Trophoblast cell (in vitro differentiated cells and primary cell): ENCODE results near the gene RNF166.

ENCODE experiments used
- DNase-seq, 2 donors: peaks; one replicate each; pipeline ENCODE4 v3.0.0-alpha.2; 2016
- H2AFZ ChIP-seq: 2 replicates; pipeline ENCODE4 v1.6.1; 2013; ENCODE audit warnings: low read length, moderate library complexity, mild to moderate bottlenecking; ENCODE audit not compliant: insufficient read depth, poor library complexity
- H2AK5ac ChIP-seq: 2 replicates; pipeline ENCODE4 v1.6.1; 2013; ENCODE audit warnings: mild to moderate bottlenecking, low read length
- H2BK120ac ChIP-seq: 2 replicates; pipeline ENCODE4 v1.6.1; 2013; ENCODE audit warnings: low read length, mild to moderate bottlenecking, moderate library complexity; ENCODE audit not compliant: insufficient read depth, poor library complexity
- H2BK12ac ChIP-seq: 2 replicates; pipeline ENCODE4 v1.6.1; 2013; ENCODE audit warnings: mild to moderate bottlenecking, low read length, moderate library complexity
- H2BK5ac ChIP-seq: 2 replicates; pipeline ENCODE4 v1.6.1; 2013; ENCODE audit warnings: low read length, low read depth, moderate library complexity, mild to moderate bottlenecking; ENCODE audit not compliant: poor library complexity
- H3K14ac ChIP-seq: 2 replicates; pipeline ENCODE4 v1.6.1; 2013; ENCODE audit warnings: mild to moderate bottlenecking, low read length
- H3K18ac ChIP-seq: 2 replicates; pipeline ENCODE4 v1.6.1; 2013; ENCODE audit warnings: mild to moderate bottlenecking, low read length
- H3K23ac ChIP-seq: 2 replicates; pipeline ENCODE4 v1.6.1; 2013; ENCODE audit warnings: low read length
- H3K27ac ChIP-seq: 2 replicates; pipeline ENCODE4 v1.5.1; 2013; ENCODE audit warnings: low read depth, mild to moderate bottlenecking, inconsistent platforms, low read length, moderate library complexity
- H3K27me3 ChIP-seq: 2 replicates; pipeline ENCODE4 v1.6.1; 2013; ENCODE audit warnings: inconsistent platforms, mild to moderate bottlenecking, low read length, moderate library complexity; ENCODE audit not compliant: insufficient read depth
- H3K36me3 ChIP-seq, 2 experiments: 1 replicate in 1 of 2; 2 replicates in 1 of 2; pipeline ENCODE4 v1.6.1; 2013; ENCODE audit warnings: low read length in 2 of 2, mild to moderate bottlenecking in 2 of 2, moderate library complexity in 1 of 2; ENCODE audit not compliant: insufficient read depth in 2 of 2, control insufficient read depth in 1 of 2
- H3K4ac ChIP-seq: 2 replicates; pipeline ENCODE4 v1.6.1; 2013; ENCODE audit warnings: low read depth, mild to moderate bottlenecking, low read length, moderate library complexity
- H3K4me1 ChIP-seq, 2 experiments: 1 replicate in 1 of 2; 2 replicates in 1 of 2; pipeline ENCODE4 v1.6.1; 2013; ENCODE audit warnings: low read length in 2 of 2, mild to moderate bottlenecking in 2 of 2, moderate library complexity in 1 of 2; ENCODE audit not compliant: insufficient read depth in 2 of 2, control insufficient read depth in 1 of 2
- H3K4me2 ChIP-seq: 2 replicates; pipeline ENCODE4 v1.6.1; 2013; ENCODE audit warnings: inconsistent platforms, mild to moderate bottlenecking, low read length, moderate library complexity
- H3K4me3 ChIP-seq: 2 replicates; pipeline ENCODE4 v1.5.1; 2013; ENCODE audit warnings: mild to moderate bottlenecking, low read depth, low read length, inconsistent platforms
- H3K79me1 ChIP-seq: one replicate; pipeline ENCODE4 v1.6.1; 2013; ENCODE audit warnings: low read length
- H3K79me2 ChIP-seq: 2 replicates; pipeline ENCODE4 v1.6.1; 2013; ENCODE audit warnings: low read length, mild to moderate bottlenecking; ENCODE audit not compliant: control insufficient read depth, insufficient read depth, poor library complexity
- H3K9ac ChIP-seq: 2 replicates; pipeline ENCODE4 v1.6.1; 2013; ENCODE audit warnings: mild to moderate bottlenecking, low read length
- H3K9me3 ChIP-seq: 2 replicates; pipeline ENCODE4 v1.6.1; 2013; ENCODE audit warnings: low read depth, mild to moderate bottlenecking, control low read depth, inconsistent platforms, low read length; ENCODE audit not compliant: insufficient read depth
- H4K12ac ChIP-seq: 2 replicates; pipeline ENCODE4 v1.6.1; 2013; ENCODE audit warnings: low read depth, mild to moderate bottlenecking, low read length, moderate library complexity
- H4K8ac ChIP-seq: 2 replicates; pipeline ENCODE4 v1.6.1; 2013; ENCODE audit warnings: low read depth, mild to moderate bottlenecking, low read length, moderate library complexity
- H4K91ac ChIP-seq: one replicate; pipeline ENCODE4 v1.6.1; 2013; ENCODE audit warnings: low read depth, mild to moderate bottlenecking, low read length, moderate library complexity
- WGBS: extraction: QIAGEN DNeasy Blood & Tissue Kit; methylation state at CpG from one replicate; pipeline ENCODE4 v1.1.7; 2013; ENCODE audit warnings: missing lambda C conversion rate; ENCODE audit not compliant: insufficient read length, insufficient coverage; ENCODE audit errors: extremely low coverage; 5-methylcytosine and 5-hydroxymethylcytosine counted together

RNF166 gene

DNA sequence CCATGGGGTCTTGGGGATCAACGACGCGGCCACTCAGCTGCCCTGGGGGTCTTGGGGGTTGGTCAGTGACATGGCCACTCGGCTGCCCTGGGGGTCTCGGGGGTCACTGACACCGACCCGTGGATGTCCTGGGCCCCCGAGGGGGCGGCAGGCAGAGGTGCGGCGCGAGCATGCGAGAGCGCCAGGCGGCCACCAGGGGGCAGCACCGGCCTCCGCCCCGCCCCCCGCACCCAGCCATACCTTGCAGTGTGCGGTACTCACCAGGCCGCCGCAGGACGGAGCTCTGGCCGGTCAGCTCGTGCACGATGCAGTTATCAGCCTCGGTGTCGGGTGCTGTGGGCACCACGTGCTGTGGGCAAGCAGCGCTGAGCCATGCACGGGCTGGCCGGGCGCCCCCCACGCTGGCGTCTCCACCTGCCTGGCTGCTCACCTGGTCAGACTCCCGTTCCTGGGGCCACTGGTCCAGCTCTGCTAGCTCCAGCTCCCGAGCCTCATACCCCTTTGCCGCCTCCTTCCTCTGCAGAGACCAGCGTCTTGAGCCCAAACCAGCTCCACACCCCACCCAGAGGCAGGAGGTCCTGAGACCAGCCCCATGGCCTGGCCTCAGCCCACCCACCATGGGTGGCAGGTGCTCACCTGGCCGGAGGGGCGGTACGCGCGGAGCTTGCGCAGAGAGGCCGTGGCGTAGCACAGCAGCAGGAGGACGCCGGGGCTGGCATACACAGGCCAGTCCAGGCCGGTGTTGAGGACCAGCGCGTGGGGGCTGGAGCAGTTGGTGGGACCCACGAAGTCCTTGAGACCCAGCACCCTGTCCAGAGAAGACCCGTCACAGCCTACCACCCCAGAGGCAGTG, 31.3 kb upstream of the RNF166 start:
- Histone ChIP-seq H3K14ac (no peak overlapping the region), H3K9me3 (peaks cover 2% of the 10 kb centered on the region), H3K4me2 (no peak overlapping the region), H2BK5ac (no peak overlapping the region), H3K79me2 (no peaks in the 10 kb centered on the region), H3K4me3 (no peak overlapping the region), H3K36me3 (peaks cover 68 to 72% of the 10 kb centered on the region in 2 experiments), H3K4ac (no peak overlapping the region), H3K9ac (no peak overlapping the region), H4K12ac (no peak overlapping the region), H3K18ac (no peak overlapping the region), H4K8ac (no peak overlapping the region), H3K79me1 (no peaks in the 10 kb centered on the region), H3K27ac (no peak overlapping the region), H2AFZ (no peak overlapping the region), H4K91ac (no peak overlapping the region), H2BK12ac (no peak overlapping the region), H3K4me1 (peaks cover 2 to 5% of the 10 kb centered on the region in 2 experiments), H3K27me3 (no peaks in the 10 kb centered on the region), H3K23ac (no peak overlapping the region), H2BK120ac (no peak overlapping the region), H2AK5ac (no peak overlapping the region)
- no CpG with 5 or more reads among the region's 54 CpGs for WGBS
- peak; percentile 66 to 80 for DNase-seq

DNA sequence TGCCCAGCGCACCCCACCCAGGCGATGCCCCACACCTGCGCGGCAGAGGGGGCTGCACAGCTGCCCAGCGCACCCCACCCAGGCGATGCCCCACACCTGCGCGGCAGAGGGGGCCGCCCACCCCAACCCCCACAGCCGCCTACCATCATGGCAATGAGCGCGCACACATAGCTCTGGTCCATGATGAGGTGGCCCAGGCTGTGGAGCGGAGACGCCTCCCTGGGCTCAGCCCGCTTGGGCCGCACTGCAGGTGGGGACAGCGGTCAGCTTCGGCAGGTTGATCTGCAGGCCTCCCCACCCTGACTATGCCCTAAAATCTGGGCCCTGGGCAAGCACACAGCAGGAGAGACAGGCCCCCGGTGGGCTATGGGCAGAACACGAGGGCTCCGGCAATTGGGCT, 30.3 kb upstream of the RNF166 start:
- H2BK120ac ChIP-seq = no peak overlapping the region
- no peak overlapping the region for H3K4me2 ChIP-seq
- H3K27ac ChIP-seq = no peak overlapping the region
- no peak overlapping the region for H4K8ac ChIP-seq
- H2AK5ac ChIP-seq = no peak overlapping the region
- no peak overlapping the region for H2AFZ ChIP-seq
- no peak overlapping the region for H3K9ac ChIP-seq
- H3K79me2 ChIP-seq = no peaks in the 10 kb centered on the region
- no peaks in the 10 kb centered on the region for H3K79me1 ChIP-seq
- no peak overlapping the region for H4K91ac ChIP-seq
- WGBS = no CpG with 5 or more reads among the region's 21 CpGs
- no peak overlapping the region for H2BK5ac ChIP-seq
- peaks cover 71 to 72% of the 10 kb centered on the region in 2 experiments for H3K36me3 ChIP-seq
- no peak for DNase-seq
- peaks cover 2% of the 10 kb centered on the region for H3K9me3 ChIP-seq
- peaks cover 2 to 5% of the 10 kb centered on the region in 2 experiments for H3K4me1 ChIP-seq
- no peak overlapping the region for H2BK12ac ChIP-seq
- H3K23ac ChIP-seq = no peak overlapping the region
- no peak overlapping the region for H3K4ac ChIP-seq
- H3K4me3 ChIP-seq = no peak overlapping the region
- H3K18ac ChIP-seq = no peak overlapping the region
- H4K12ac ChIP-seq = no peak overlapping the region
- no peak overlapping the region for H3K14ac ChIP-seq
- no peaks in the 10 kb centered on the region for H3K27me3 ChIP-seq

DNA sequence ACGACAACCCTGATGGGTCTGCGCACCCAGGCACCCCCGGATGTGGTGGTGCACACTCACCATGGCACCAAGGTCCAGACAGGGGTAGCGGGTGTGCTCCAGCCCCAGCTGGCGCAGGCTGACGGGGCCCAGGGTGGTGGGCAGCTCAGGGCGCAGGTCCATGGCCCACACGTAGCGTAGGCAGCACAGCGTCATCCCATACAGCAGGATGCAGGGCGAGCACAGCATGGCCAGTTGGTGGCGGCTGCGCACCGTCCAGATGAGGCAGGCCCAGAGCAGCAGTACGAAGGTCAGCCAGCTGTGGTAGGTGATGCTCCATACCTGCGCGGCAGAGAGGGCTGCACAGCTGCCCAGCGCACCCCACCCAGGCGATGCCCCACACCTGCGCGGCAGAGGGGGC, 29.9 kb upstream of the RNF166 start:
- Histone ChIP-seq H3K4me3 (no peak overlapping the region), H3K79me2 (no peaks in the 10 kb centered on the region), H3K14ac (no peak overlapping the region), H3K27me3 (no peaks in the 10 kb centered on the region), H3K9ac (no peak overlapping the region), H2BK120ac (no peak overlapping the region), H3K36me3 (peaks cover 72 to 73% of the 10 kb centered on the region in 2 experiments), H4K12ac (no peak overlapping the region), H2AFZ (no peak overlapping the region), H3K18ac (no peak overlapping the region), H3K4ac (no peak overlapping the region), H3K4me2 (no peak overlapping the region), H3K4me1 (peaks cover 2 to 5% of the 10 kb centered on the region in 2 experiments), H3K79me1 (no peaks in the 10 kb centered on the region), H2BK5ac (no peak overlapping the region), H4K8ac (no peak overlapping the region), H3K27ac (no peak overlapping the region), H4K91ac (no peak overlapping the region), H3K23ac (no peak overlapping the region), H2AK5ac (no peak overlapping the region), H2BK12ac (no peak overlapping the region), H3K9me3 (peaks cover 2% of the 10 kb centered on the region)
- DNase-seq = no peak
- no CpG with 5 or more reads among the region's 21 CpGs for WGBS

- no CpG with 5 or more reads among the region's 10 CpGs for WGBS
- DNase-seq = no peak
- peaks cover 72 to 73% of the 10 kb centered on the region in 2 experiments for H3K36me3 ChIP-seq
- no peak overlapping the region for H2AK5ac ChIP-seq
- H3K79me1 ChIP-seq = no peaks in the 10 kb centered on the region
- no peak overlapping the region for H3K23ac ChIP-seq
- H2AFZ ChIP-seq = no peak overlapping the region
- H4K91ac ChIP-seq = no peak overlapping the region
- H3K9ac ChIP-seq = no peak overlapping the region
- peaks cover 2% of the 10 kb centered on the region for H3K9me3 ChIP-seq
- no peaks in the 10 kb centered on the region for H3K27me3 ChIP-seq
- no peak overlapping the region for H4K12ac ChIP-seq
- no peak overlapping the region for H3K4me2 ChIP-seq
- H3K18ac ChIP-seq = no peak overlapping the region
- no peak overlapping the region for H3K4ac ChIP-seq
- H3K14ac ChIP-seq = no peak overlapping the region
- no peak overlapping the region for H3K27ac ChIP-seq
- no peak overlapping the region for H3K4me3 ChIP-seq
- H4K8ac ChIP-seq = no peak overlapping the region
- peaks cover 2 to 5% of the 10 kb centered on the region in 2 experiments for H3K4me1 ChIP-seq
- no peak overlapping the region for H2BK120ac ChIP-seq
- no peaks in the 10 kb centered on the region for H3K79me2 ChIP-seq
- no peak overlapping the region for H2BK5ac ChIP-seq
- no peak overlapping the region for H2BK12ac ChIP-seq
Observed at GRCh38 chr16:88735616-88736015, 29.4 kb upstream of the RNF166 start.
